ENCODE measurements around the gene MYH11.

DNA sequence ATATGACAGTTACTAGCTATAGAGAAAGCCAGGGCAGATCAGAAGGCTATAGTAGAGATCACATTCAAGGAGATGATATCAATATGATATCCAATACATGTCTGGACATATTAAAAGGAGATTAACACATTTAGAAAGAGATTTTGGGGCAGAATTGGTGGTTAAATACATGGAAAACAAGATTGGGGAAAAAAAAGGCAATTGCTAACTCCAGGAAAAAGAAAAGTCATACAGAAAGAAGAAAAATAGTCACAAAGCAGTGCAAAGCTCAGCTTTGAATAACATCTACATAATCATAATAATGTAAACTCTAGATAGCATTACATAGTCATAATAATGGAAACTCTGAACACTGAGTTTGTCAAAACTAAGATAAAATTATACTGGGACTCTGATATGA, 40.6 kb downstream of the MYH11 start:
- no peak for TF ChIP-seq POLR2A (IDR thresholded peaks at IDR 0.05)
- TF ChIP-seq, protein P1, sequence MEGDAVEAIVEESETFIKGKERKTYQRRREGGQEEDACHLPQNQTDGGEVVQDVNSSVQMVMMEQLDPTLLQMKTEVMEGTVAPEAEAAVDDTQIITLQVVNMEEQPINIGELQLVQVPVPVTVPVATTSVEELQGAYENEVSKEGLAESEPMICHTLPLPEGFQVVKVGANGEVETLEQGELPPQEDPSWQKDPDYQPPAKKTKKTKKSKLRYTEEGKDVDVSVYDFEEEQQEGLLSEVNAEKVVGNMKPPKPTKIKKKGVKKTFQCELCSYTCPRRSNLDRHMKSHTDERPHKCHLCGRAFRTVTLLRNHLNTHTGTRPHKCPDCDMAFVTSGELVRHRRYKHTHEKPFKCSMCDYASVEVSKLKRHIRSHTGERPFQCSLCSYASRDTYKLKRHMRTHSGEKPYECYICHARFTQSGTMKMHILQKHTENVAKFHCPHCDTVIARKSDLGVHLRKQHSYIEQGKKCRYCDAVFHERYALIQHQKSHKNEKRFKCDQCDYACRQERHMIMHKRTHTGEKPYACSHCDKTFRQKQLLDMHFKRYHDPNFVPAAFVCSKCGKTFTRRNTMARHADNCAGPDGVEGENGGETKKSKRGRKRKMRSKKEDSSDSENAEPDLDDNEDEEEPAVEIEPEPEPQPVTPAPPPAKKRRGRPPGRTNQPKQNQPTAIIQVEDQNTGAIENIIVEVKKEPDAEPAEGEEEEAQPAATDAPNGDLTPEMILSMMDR (IDR thresholded peaks at IDR 0.05) = no peak

Data from breast epithelium (tissue), 3 donors.